ENCODE results near the gene CEP55.

CEP55 gene

GRCh38 chr10:93491602-93492121, 4.8 kb upstream of the CEP55 start:
- TF ChIP-seq CTCF (conservative IDR thresholded peaks at IDR 0.05; ENCODE audit: low read depth, low read length) = no peak
- no peaks in the 10 kb centered on the region for H3K36me3 ChIP-seq (ENCODE audit: insufficient read depth)
- no peak overlapping the region for H3K4me3 ChIP-seq (IDR thresholded peaks at IDR 0.05; ENCODE audit: insufficient read depth, low read depth, low read length)
- no peaks in the 10 kb centered on the region for H4K20me1 ChIP-seq (ENCODE audit: insufficient read depth)
- H3K79me2 ChIP-seq (ENCODE audit: insufficient read depth, low read depth) = no peaks in the 10 kb centered on the region
- no peaks in the 10 kb centered on the region for H3K27me3 ChIP-seq (ENCODE audit: insufficient read depth, low read depth)
- H3K4me2 ChIP-seq = no peak overlapping the region
- peaks cover 9% of the 10 kb centered on the region for H3K4me1 ChIP-seq (ENCODE audit: low read depth, poor library complexity, severe bottlenecking)
- no peak overlapping the region for H3K9ac ChIP-seq
- H3K27ac ChIP-seq = no peak overlapping the region
- H2AFZ ChIP-seq (ENCODE audit: low read depth) = no peak overlapping the region

- Histone ChIP-seq H3K27ac (no peak overlapping the region), H3K36me3 (ENCODE audit: insufficient read depth) (no peaks in the 10 kb centered on the region), H3K9ac (no peak overlapping the region), H3K4me1 (ENCODE audit: low read depth, poor library complexity, severe bottlenecking) (peaks cover 20% of the 10 kb centered on the region), H4K20me1 (ENCODE audit: insufficient read depth) (no peaks in the 10 kb centered on the region), H3K27me3 (ENCODE audit: insufficient read depth, low read depth) (no peaks in the 10 kb centered on the region), H2AFZ (ENCODE audit: low read depth) (no peak overlapping the region), H3K79me2 (ENCODE audit: insufficient read depth, low read depth) (peaks cover 14% of the 10 kb centered on the region), H3K4me3 (IDR thresholded peaks at IDR 0.05; ENCODE audit: insufficient read depth, low read depth, low read length) (no peak overlapping the region), H3K4me2 (no peak overlapping the region)
- TF ChIP-seq CTCF (conservative IDR thresholded peaks at IDR 0.05; ENCODE audit: low read depth, low read length) = no peak
These were observed 3.2 kb upstream of the CEP55 start for GRCh38 chr10:93493162-93493561.

GRCh38 chr10:93494494-93494893, 1.9 kb upstream of the CEP55 start:
- Histone ChIP-seq H3K36me3 (ENCODE audit: insufficient read depth) (no peaks in the 10 kb centered on the region), H3K4me2 (no peak overlapping the region), H2AFZ (ENCODE audit: low read depth) (no peak overlapping the region), H3K27ac (no peak overlapping the region), H3K4me3 (IDR thresholded peaks at IDR 0.05; ENCODE audit: insufficient read depth, low read depth, low read length) (no peak overlapping the region), H3K4me1 (ENCODE audit: low read depth, poor library complexity, severe bottlenecking) (peaks cover 32% of the 10 kb centered on the region), H3K27me3 (ENCODE audit: insufficient read depth, low read depth) (no peaks in the 10 kb centered on the region), H3K79me2 (ENCODE audit: insufficient read depth, low read depth) (peaks cover 25% of the 10 kb centered on the region), H4K20me1 (ENCODE audit: insufficient read depth) (no peaks in the 10 kb centered on the region), H3K9ac (no peak overlapping the region)
- no peak for TF ChIP-seq CTCF (conservative IDR thresholded peaks at IDR 0.05; ENCODE audit: low read depth, low read length)

- Histone ChIP-seq H3K27ac (no peak overlapping the region), H3K36me3 (ENCODE audit: insufficient read depth) (no peaks in the 10 kb centered on the region), H3K4me2 (peak overlapping the region; percentile 95), H3K4me1 (ENCODE audit: low read depth, poor library complexity, severe bottlenecking) (peaks cover 34% of the 10 kb centered on the region), H4K20me1 (ENCODE audit: insufficient read depth) (no peaks in the 10 kb centered on the region), H3K79me2 (ENCODE audit: insufficient read depth, low read depth) (peaks cover 38% of the 10 kb centered on the region), H3K27me3 (ENCODE audit: insufficient read depth, low read depth) (no peaks in the 10 kb centered on the region), H2AFZ (ENCODE audit: low read depth) (peak overlapping the region; percentile 89), H3K4me3 (IDR thresholded peaks at IDR 0.05; ENCODE audit: insufficient read depth, low read depth, low read length) (no peak overlapping the region), H3K9ac (peak overlapping the region; percentile 73; the same call in 1 of the 2 replicates)
- no peak for TF ChIP-seq CTCF (conservative IDR thresholded peaks at IDR 0.05; ENCODE audit: low read depth, low read length)
These were observed 624 bp upstream of the CEP55 start for GRCh38 chr10:93495654-93496321.
